Measurements from ENCODE around the gene AUTS2.

GRCh38 chr7:70649323-70649722, 1051.0 kb downstream of the AUTS2 start:
- TF ChIP-seq CTCF (IDR thresholded peaks at IDR 0.05) (no peak), TCF7L2 (IDR thresholded peaks at IDR 0.05; ENCODE audit: low read depth, low read length) (no peak), POLR2AphosphoS5 (IDR thresholded peaks at IDR 0.05; ENCODE audit: low read depth, low read length) (no peak)

Data from Panc1 (cell line).